Activated gamma-delta T cell treated with anti-CD3 and anti-CD28 coated beads, Interleukin-2, amount 50 U/mL, for 16 hours (primary cell): Measurements from ENCODE around the gene DOCK1.
"Not testable (repeated sequence)": the region's sequence is repeated elsewhere in the genome, so short reads cannot be mapped to it uniquely, and the experiment has no call there.

Experiments used
- DNase-seq: peaks from one replicate; pipeline ENCODE4 v3.0.0-alpha.2; 2020; ENCODE audit warnings: low read depth

Gene DOCK1

DNA sequence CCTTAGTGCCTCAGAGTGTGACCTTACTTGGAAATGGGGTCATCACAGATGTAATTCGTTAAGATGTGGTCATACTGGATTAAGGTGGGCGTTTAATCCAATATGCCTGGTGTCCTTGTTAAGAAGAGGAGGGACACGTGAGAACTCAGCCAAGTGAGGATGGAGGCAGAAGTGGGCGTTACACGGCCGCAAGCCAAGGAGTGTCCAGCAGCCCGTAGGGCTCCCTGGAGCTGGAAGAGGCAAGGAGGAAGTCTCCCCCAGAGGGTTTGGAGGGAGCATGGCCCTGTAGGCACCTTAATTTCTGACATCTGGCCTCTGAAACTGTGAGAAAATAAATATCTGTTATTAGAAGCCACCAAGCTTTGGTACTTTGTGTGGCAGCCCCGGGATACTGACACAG, 21.3 kb downstream of the DOCK1 start:
- DNase-seq = no peak

DNA sequence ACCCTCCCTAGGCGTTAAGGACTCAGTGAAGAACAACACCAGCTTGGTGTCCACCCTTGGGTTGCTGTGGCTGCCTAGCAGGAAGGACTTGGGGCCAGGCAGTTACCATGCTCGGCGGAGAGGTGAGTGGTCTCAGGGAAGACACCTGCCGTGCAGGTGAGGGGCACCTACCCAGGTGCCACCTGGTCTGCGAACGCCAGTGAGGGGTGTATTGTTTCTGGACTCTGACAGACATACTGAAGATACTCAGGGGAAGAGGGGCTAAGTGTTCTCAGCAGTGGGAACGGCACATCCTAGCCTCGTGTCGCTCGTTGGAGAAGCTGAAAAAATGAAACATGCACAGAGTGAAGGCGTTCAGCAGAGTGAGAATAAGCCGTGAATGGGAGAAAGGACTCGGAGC, 22.6 kb downstream of the DOCK1 start:
- no peak for DNase-seq

GRCh38 chr10:126928274-126928673, 23.0 kb downstream of the DOCK1 start:
- no peak for DNase-seq

GRCh38 chr10:126929391-126929790, 24.2 kb downstream of the DOCK1 start:
- DNase-seq = no peak

- DNase-seq = no peak
Measured at GRCh38 chr10:126930131-126930882, 25.1 kb downstream of the DOCK1 start.

DNA sequence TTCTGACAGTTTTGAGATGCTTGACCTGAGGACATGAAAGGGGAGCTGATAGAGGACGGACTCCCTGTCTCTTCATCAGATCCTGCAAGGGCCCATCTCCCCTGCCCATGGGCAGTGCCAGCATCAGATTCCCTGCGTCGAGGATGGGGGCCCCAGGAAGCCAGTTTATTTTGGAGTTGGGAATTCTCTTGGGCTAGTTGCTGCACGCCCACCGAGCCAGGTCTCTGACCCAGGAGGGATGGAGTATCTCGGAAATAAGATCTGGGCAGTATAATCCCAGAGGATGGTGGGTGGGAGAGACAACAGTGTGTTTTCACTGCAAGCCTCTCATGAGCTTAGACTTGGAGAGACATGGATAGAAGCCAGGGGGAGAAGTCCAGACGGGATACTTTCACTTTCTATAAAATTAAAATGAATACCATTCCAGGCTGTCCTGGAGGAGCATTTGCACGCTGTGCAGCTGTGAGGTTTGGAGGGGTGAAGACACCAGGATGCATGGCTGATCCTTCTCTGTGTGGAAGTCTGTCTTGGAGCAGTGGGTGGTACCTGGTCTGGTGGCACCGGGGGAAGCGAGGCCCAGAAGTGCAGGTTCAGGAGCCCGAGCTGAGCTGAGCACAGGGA, 25.8 kb downstream of the DOCK1 start:
- DNase-seq = no peak

- DNase-seq = no peak
Measured at GRCh38 chr10:126931544-126931943, 26.3 kb downstream of the DOCK1 start.

- DNase-seq = no peak
Measured at GRCh38 chr10:126932516-126932915, 27.3 kb downstream of the DOCK1 start.

- no peak for DNase-seq
Measured at GRCh38 chr10:126933116-126933515, 27.9 kb downstream of the DOCK1 start.

DNA sequence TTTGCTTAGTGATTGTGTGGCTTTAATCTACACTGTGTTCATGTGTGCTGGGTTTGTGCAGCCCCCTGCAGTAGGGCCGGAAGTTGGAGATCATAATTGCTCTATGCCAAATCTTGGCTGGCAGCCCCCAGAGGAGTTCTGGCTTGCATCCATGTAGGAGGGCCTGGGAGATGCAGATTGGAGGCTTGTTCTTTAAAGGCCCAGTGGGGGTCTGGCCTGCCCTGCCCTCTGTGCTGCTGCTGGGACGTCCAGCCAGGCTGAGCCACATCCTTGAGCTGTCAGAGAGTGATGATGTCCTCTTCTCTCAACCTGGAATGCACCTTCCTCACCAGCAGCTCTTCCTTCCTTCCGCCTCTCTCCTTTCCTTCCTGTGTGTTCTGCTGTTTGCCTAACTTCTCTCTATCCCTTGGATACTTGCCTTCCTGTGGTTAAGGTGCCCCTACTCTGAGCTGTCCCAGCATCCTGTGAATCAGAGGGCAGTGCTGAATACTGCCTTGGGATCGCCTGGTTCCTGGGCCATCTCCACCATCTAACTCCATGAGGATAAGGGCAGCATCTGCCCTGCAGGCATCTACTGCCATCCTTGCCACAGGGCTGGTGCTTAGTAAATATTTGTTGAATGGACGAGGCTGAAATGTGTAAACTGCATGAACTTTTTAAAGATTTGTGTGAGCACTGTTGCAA, 30.2 kb downstream of the DOCK1 start:
- no peak for DNase-seq

GRCh38 chr10:126937026-126937425, 31.8 kb downstream of the DOCK1 start:
- no peak for DNase-seq

DNA sequence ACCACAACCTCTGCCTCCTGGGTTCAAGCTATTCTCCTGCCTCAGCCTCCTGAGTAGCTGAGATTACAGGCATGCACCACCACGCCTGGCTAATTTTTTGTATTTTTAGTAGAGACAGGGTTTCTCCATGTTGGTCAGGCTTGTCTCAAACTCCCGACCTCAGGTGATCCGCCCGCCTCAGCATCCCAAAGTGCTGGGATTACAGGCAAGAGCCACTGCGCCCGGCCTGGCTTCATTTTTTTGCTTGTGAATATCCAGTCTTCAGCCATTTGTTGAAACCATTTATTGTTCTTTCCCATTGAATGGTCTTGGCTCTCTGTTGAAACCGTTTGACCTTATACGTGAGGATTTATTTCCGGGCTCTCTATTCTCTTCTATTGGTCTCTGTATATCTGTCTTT, 32.9 kb downstream of the DOCK1 start:
- not testable (repeated sequence) for DNase-seq

GRCh38 chr10:126939706-126940105, 34.5 kb downstream of the DOCK1 start:
- no peak for DNase-seq

GRCh38 chr10:126940670-126941310, 35.6 kb downstream of the DOCK1 start:
- DNase-seq = no peak

- DNase-seq = no peak
Measured at GRCh38 chr10:126944191-126944590, 39.0 kb downstream of the DOCK1 start.

DNA sequence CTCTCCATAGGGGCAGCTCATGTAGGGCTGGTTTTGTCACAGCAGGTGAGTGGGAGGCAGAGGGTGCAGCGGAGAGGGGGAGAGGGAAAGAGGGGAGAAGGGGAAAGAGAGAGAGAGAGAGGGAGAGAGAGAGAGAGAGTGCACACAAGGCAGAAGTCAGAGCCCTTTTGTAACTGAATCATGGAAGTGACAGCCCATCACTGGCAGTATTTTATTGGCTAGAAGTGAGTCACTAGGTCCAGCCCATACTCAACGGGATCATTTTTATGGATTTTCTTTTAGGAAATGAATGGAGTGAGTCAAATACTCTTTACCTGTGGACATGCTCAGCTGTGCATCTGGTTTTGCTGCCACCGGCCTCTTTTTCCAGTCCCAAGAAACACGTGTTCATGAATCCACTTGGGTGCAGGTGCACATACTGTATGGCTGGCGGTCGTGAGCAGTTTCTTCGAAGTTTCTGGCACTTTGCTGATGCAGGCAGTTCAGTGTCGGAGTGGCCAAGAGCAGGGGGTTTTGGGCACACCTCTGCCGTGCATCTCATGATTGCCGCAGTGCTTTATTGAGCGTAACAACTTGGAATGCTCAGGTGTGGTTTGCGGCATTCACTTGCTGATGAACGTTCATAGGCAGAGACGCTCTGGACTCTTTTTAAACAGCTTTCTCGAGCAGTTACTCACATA, 40.3 kb downstream of the DOCK1 start:
- no peak for DNase-seq

GRCh38 chr10:126946746-126947145, 41.5 kb downstream of the DOCK1 start:
- DNase-seq = no peak

GRCh38 chr10:126948355-126949160, 43.3 kb downstream of the DOCK1 start:
- DNase-seq = no peak

DNA sequence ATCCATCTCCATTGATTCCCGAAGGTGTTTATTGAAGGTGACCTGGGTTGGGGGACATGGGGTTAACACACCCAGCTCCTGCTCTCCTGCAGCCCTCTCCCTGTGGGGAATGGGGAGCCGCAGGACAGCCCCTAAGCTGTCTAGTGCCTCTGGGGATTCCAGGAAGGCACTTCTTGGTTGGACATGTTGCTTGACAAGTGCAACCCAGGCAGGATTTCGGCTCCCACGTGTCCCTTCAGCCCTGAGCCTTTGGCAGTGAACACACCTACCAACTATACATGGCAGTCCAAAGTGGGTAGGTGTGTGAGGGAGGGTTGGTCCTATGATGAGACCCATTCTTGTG, 43.9 kb downstream of the DOCK1 start:
- no peak for DNase-seq

GRCh38 chr10:126950401-126951105, 45.3 kb downstream of the DOCK1 start:
- no peak for DNase-seq

DNA sequence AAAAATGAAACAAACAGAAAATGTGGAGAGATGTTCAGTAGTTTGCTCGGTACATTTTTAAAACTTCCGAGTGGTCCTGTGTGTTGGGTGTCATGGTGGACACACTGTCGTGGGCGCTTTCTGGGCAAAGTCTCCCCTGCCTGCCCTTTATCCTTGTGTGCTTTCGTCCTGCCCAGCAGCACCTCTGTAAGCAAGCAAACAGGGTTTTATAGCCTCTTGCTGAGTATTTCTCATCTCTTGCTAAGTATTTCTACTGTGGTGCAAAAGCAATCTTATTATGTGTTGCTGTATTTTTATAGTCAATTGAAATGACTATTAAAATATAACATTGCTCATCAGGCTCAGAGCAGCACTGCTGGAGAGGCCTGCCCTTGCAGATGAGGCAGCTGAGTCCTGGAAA, 48.7 kb downstream of the DOCK1 start:
- no peak for DNase-seq
